ENCODE data around the gene ARL6IP1.
"Not testable (repeated sequence)": the region's sequence is repeated elsewhere in the genome, so short reads cannot be mapped to it uniquely, and the experiment has no call there.

Gene ARL6IP1

GRCh38 chr16:18759598-18760520, 41.5 kb downstream of the ARL6IP1 start:
- peak; percentile 29 for DNase-seq
- not testable (repeated sequence) for H3K36me3 Mint-ChIP-seq (ENCODE audit: low read depth); H3K27me3 Mint-ChIP-seq; H3K4me3 Mint-ChIP-seq; H3K9me3 Mint-ChIP-seq; H3K27ac Mint-ChIP-seq
- ATAC-seq = peak; percentile 88
- H3K4me1 Mint-ChIP-seq = peaks cover 18% of the 10 kb centered on the region

GRCh38 chr16:18757960-18758660, 43.2 kb downstream of the ARL6IP1 start:
- peak; percentile 56 for ATAC-seq
- not testable (repeated sequence) for H3K9me3 Mint-ChIP-seq; DNase-seq; H3K4me3 Mint-ChIP-seq; H3K27ac Mint-ChIP-seq; H3K36me3 Mint-ChIP-seq (ENCODE audit: low read depth); H3K27me3 Mint-ChIP-seq
- H3K4me1 Mint-ChIP-seq = peaks cover 18% of the 10 kb centered on the region

GRCh38 chr16:18756639-18757038, 44.7 kb downstream of the ARL6IP1 start:
- not testable (repeated sequence) for DNase-seq; H3K9me3 Mint-ChIP-seq; H3K36me3 Mint-ChIP-seq (ENCODE audit: low read depth); H3K4me3 Mint-ChIP-seq; ATAC-seq; H3K27me3 Mint-ChIP-seq
- Mint-ChIP-seq H3K4me1 (peaks cover 18% of the 10 kb centered on the region), H3K27ac (peak overlapping the region; percentile 46)

- H3K27me3 Mint-ChIP-seq; DNase-seq; H3K4me1 Mint-ChIP-seq; ATAC-seq; H3K27ac Mint-ChIP-seq; H3K9me3 Mint-ChIP-seq; H3K4me3 Mint-ChIP-seq; H3K36me3 Mint-ChIP-seq (ENCODE audit: low read depth): not testable (repeated sequence)
These were observed 58.5 kb downstream of the ARL6IP1 start for GRCh38 chr16:18742870-18743269.
